Tibial nerve (tissue), 4 donors: ENCODE data around the gene MBD3. TPM values are rescaled to one million over a fixed set of nuclear protein-coding genes. Genes with fewer than 3 reads are reported as not detected.

Experiments
- DNase-seq, 2 donors: peaks; one replicate each; pipeline ENCODE4 v3.0.0-alpha.2; 2019; ENCODE audit warnings: low spot score in 2 of 2
- H3K27ac ChIP-seq, 4 donors: fragments of 200-600 bp; sonication (generic) in 3 of 4; one replicate each; pipeline ENCODE4 v1.5.1; 2017 to 2019; ENCODE audit warnings: mild to moderate bottlenecking in 1 of 4
- H3K27me3 ChIP-seq, 2 donors: fragments of 200-600 bp; sonication (generic) in 1 of 2; one replicate each; pipeline versions ENCODE4 v1.5.1 to v1.6.0; 2017 to 2019
- H3K36me3 ChIP-seq, 3 donors: fragments of 200-600 bp; sonication (generic); one replicate each; pipeline ENCODE4 v1.5.1; 2018 to 2019
- H3K4me1 ChIP-seq, 4 donors: fragments of 200-600 bp; sonication (generic) in 3 of 4; one replicate each; pipeline ENCODE4 v1.5.1; 2017 to 2019
- H3K4me3 ChIP-seq, 4 donors: fragments of 200-600 bp; sonication (generic) in 3 of 4; one replicate each; pipeline ENCODE4 v1.5.1; 2017 to 2019; ENCODE audit warnings: mild to moderate bottlenecking in 1 of 4, moderate library complexity in 1 of 4
- H3K9me3 ChIP-seq, 4 donors: fragments of 200-600 bp; sonication (generic) in 3 of 4; one replicate each; pipeline ENCODE4 v1.5.1; 2017 to 2019
- CTCF ChIP-seq, 5 experiments: fragments of 200-600 bp in 3 of 5; fragments of 450-650 bp in 2 of 5; sonication (generic) in 3 of 5; IDR thresholded peaks; one replicate each; pipeline ENCODE4 v1.5.1; 2016 to 2019; ENCODE audit warnings: antibody characterized with exemption in 5 of 5, mild to moderate bottlenecking in 3 of 5, moderate library complexity in 2 of 5
- EP300 ChIP-seq, 2 donors: sonication (generic); formaldehyde crosslinking; IDR thresholded peaks; one replicate each; pipeline ENCODE4 v1.6.1; 2017; ENCODE audit warnings: antibody characterized with exemption in 2 of 2, mild to moderate bottlenecking in 1 of 2
- POLR2A ChIP-seq, 2 donors: fragments of 450-650 bp; IDR thresholded peaks; one replicate each; pipeline ENCODE4 v1.6.1; 2017; ENCODE audit warnings: antibody characterized with exemption in 2 of 2, mild to moderate bottlenecking in 2 of 2, moderate library complexity in 2 of 2
- WGBS, 2 donors: methylation state at CpG; one replicate each; pipeline ENCODE4 v1.1.5; 2018; 5-methylcytosine and 5-hydroxymethylcytosine counted together
- total RNA-seq, 4 donors: library from RNA; depleted of rRNA; stranded (reverse); fragments of >200 nt; gene quantifications; one replicate each; pipeline ENCODE4 v1.1.0, GENCODE V29; 2016

MBD3 gene
- total RNA-seq, 4 donors from 2014 or later: 62.9 to 144 (median 91.4) TPM

GRCh38 chr19:1613808-1614570 is 21.3 kb upstream of the MBD3 start:
- H3K27ac ChIP-seq: no peak overlapping the region
- 87 to 89% methylated on average over 29 to 30 of the region's 32 CpGs for WGBS, 2 donors
- no peaks in the 10 kb centered on the region for H3K4me1 ChIP-seq
- no peak for DNase-seq
- H3K9me3 ChIP-seq: no peaks in the 10 kb centered on the region
- H3K36me3 ChIP-seq: peaks cover 7 to 96% (median 12%) of the 10 kb centered on the region in 3 donors
- H3K4me3 ChIP-seq: no peak overlapping the region
- no peaks in the 10 kb centered on the region for H3K27me3 ChIP-seq
- TF ChIP-seq CTCF (IDR thresholded peaks at IDR 0.05): no peak

GRCh38 chr19:1613146-1613545 is 20.5 kb upstream of the MBD3 start:
- 81 to 90% methylated on average over 4 to 9 of the region's 9 CpGs for WGBS, 2 donors
- TF ChIP-seq EP300 (IDR thresholded peaks at IDR 0.05): no peak
- TF ChIP-seq POLR2A (IDR thresholded peaks at IDR 0.05): no peak
- no peak for TF ChIP-seq CTCF (IDR thresholded peaks at IDR 0.05)
- no peak for DNase-seq
- no peaks in the 10 kb centered on the region for H3K27me3 ChIP-seq
- no peak overlapping the region for H3K4me3 ChIP-seq
- H3K27ac ChIP-seq: no peak overlapping the region
- no peaks in the 10 kb centered on the region for H3K4me1 ChIP-seq
- H3K36me3 ChIP-seq: peaks cover 7 to 88% (median 12%) of the 10 kb centered on the region in 3 donors
- no peaks in the 10 kb centered on the region for H3K9me3 ChIP-seq

GRCh38 chr19:1612114-1613086 is 19.7 kb upstream of the MBD3 start:
- H3K4me3 ChIP-seq: no peak overlapping the region
- no peak for TF ChIP-seq POLR2A (IDR thresholded peaks at IDR 0.05)
- no peak for TF ChIP-seq CTCF (IDR thresholded peaks at IDR 0.05)
- no peak for TF ChIP-seq EP300 (IDR thresholded peaks at IDR 0.05)
- no peak overlapping the region for H3K27ac ChIP-seq
- peaks cover 7 to 80% (median 12%) of the 10 kb centered on the region in 3 donors for H3K36me3 ChIP-seq
- no peaks in the 10 kb centered on the region for H3K9me3 ChIP-seq
- no peaks in the 10 kb centered on the region for H3K27me3 ChIP-seq
- no peak for DNase-seq
- WGBS, 2 donors: 89 to 95% methylated on average over 38 to 39 of the region's 39 CpGs
- H3K4me1 ChIP-seq: no peaks in the 10 kb centered on the region

- Histone ChIP-seq H3K4me1 (peaks cover 0 to 4% (median 2%) of the 10 kb centered on the region in 4 donors), H3K9me3 (no peaks in the 10 kb centered on the region), H3K27ac (no peak overlapping the region), H3K27me3 (no peaks in the 10 kb centered on the region), H3K36me3 (peaks cover 7 to 70% (median 12%) of the 10 kb centered on the region in 3 donors), H3K4me3 (no peak overlapping the region)
- 88 to 92% methylated on average over 14 to 15 of the region's 15 CpGs for WGBS, 2 donors
- TF ChIP-seq POLR2A (IDR thresholded peaks at IDR 0.05) (no peak), EP300 (IDR thresholded peaks at IDR 0.05) (no peak), CTCF (IDR thresholded peaks at IDR 0.05) (no peak)
- no peak for DNase-seq
Observed at GRCh38 chr19:1611353-1611752, 18.7 kb upstream of the MBD3 start.
